A673 (cell line): Measurements from ENCODE around the gene CDRT4.

Experiments used
- CTCF ChIP-seq: fragments of 300-800, 200-600 bp; sonication (generic); conservative IDR thresholded peaks from 2 replicates; pipeline ENCODE4 v1.5.1; 2017; ENCODE audit warnings: low read depth, mild to moderate bottlenecking, antibody characterized with exemption, low read length, moderate library complexity, mixed read lengths
- EZH2 ChIP-seq: fragments of 200-600 bp; sonication (generic); IDR thresholded peaks from 2 replicates; pipeline ENCODE4 v1.6.1; 2017; ENCODE audit warnings: borderline replicate concordance, low read depth, mild to moderate bottlenecking, mixed read lengths, antibody characterized with exemption, low read length; ENCODE audit not compliant: poor library complexity, severe bottlenecking

DNA sequence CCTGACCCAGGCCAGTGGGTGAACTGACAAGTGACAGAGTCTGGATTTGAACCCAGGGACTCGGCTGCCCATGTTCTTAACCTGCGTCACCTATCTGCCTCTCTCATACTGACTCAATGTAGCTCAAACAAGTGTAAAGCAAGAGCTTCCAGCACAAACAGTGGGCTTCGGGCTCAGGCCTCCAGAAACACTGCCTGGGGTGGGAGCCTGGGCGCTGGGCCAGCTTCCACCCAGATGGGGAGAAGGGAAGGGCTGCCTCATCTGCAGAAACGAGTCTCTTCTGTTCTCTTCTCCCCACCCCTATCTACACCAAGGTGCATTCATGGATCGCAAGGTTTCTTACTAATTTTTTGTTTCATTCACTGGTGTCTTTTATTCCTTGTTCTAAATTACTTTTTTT is 1.3 kb downstream of the CDRT4 start:
- TF ChIP-seq CTCF: no peak
- TF ChIP-seq EZH2: no peak
